Trophoblast cell (in vitro differentiated cells and primary cell): Measurements from ENCODE around the gene EFHC1.
"Not testable (repeated sequence)": the region's sequence is repeated elsewhere in the genome, so short reads cannot be mapped to it uniquely, and the experiment has no call there.

Experiments
- DNase-seq, 2 donors: peaks; one replicate each; pipeline ENCODE4 v3.0.0-alpha.2; 2016
- H2AFZ ChIP-seq: 2 replicates; pipeline ENCODE4 v1.6.1; 2013; ENCODE audit warnings: low read length, moderate library complexity, mild to moderate bottlenecking; ENCODE audit not compliant: insufficient read depth, poor library complexity
- H2AK5ac ChIP-seq: 2 replicates; pipeline ENCODE4 v1.6.1; 2013; ENCODE audit warnings: mild to moderate bottlenecking, low read length
- H2BK120ac ChIP-seq: 2 replicates; pipeline ENCODE4 v1.6.1; 2013; ENCODE audit warnings: low read length, mild to moderate bottlenecking, moderate library complexity; ENCODE audit not compliant: insufficient read depth, poor library complexity
- H2BK12ac ChIP-seq: 2 replicates; pipeline ENCODE4 v1.6.1; 2013; ENCODE audit warnings: mild to moderate bottlenecking, low read length, moderate library complexity
- H2BK5ac ChIP-seq: 2 replicates; pipeline ENCODE4 v1.6.1; 2013; ENCODE audit warnings: low read length, low read depth, moderate library complexity, mild to moderate bottlenecking; ENCODE audit not compliant: poor library complexity
- H3K14ac ChIP-seq: 2 replicates; pipeline ENCODE4 v1.6.1; 2013; ENCODE audit warnings: mild to moderate bottlenecking, low read length
- H3K18ac ChIP-seq: 2 replicates; pipeline ENCODE4 v1.6.1; 2013; ENCODE audit warnings: mild to moderate bottlenecking, low read length
- H3K23ac ChIP-seq: 2 replicates; pipeline ENCODE4 v1.6.1; 2013; ENCODE audit warnings: low read length
- H3K27ac ChIP-seq: 2 replicates; pipeline ENCODE4 v1.5.1; 2013; ENCODE audit warnings: low read depth, mild to moderate bottlenecking, inconsistent platforms, low read length, moderate library complexity
- H3K27me3 ChIP-seq: 2 replicates; pipeline ENCODE4 v1.6.1; 2013; ENCODE audit warnings: inconsistent platforms, mild to moderate bottlenecking, low read length, moderate library complexity; ENCODE audit not compliant: insufficient read depth
- H3K36me3 ChIP-seq, 2 experiments: 1 replicate in 1 of 2; 2 replicates in 1 of 2; pipeline ENCODE4 v1.6.1; 2013; ENCODE audit warnings: low read length in 2 of 2, mild to moderate bottlenecking in 2 of 2, moderate library complexity in 1 of 2; ENCODE audit not compliant: insufficient read depth in 2 of 2, control insufficient read depth in 1 of 2
- H3K4ac ChIP-seq: 2 replicates; pipeline ENCODE4 v1.6.1; 2013; ENCODE audit warnings: low read depth, mild to moderate bottlenecking, low read length, moderate library complexity
- H3K4me1 ChIP-seq, 2 experiments: 1 replicate in 1 of 2; 2 replicates in 1 of 2; pipeline ENCODE4 v1.6.1; 2013; ENCODE audit warnings: low read length in 2 of 2, mild to moderate bottlenecking in 2 of 2, moderate library complexity in 1 of 2; ENCODE audit not compliant: insufficient read depth in 2 of 2, control insufficient read depth in 1 of 2
- H3K4me2 ChIP-seq: 2 replicates; pipeline ENCODE4 v1.6.1; 2013; ENCODE audit warnings: inconsistent platforms, mild to moderate bottlenecking, low read length, moderate library complexity
- H3K4me3 ChIP-seq: 2 replicates; pipeline ENCODE4 v1.5.1; 2013; ENCODE audit warnings: mild to moderate bottlenecking, low read depth, low read length, inconsistent platforms
- H3K79me1 ChIP-seq: one replicate; pipeline ENCODE4 v1.6.1; 2013; ENCODE audit warnings: low read length
- H3K79me2 ChIP-seq: 2 replicates; pipeline ENCODE4 v1.6.1; 2013; ENCODE audit warnings: low read length, mild to moderate bottlenecking; ENCODE audit not compliant: control insufficient read depth, insufficient read depth, poor library complexity
- H3K9ac ChIP-seq: 2 replicates; pipeline ENCODE4 v1.6.1; 2013; ENCODE audit warnings: mild to moderate bottlenecking, low read length
- H3K9me3 ChIP-seq: 2 replicates; pipeline ENCODE4 v1.6.1; 2013; ENCODE audit warnings: low read depth, mild to moderate bottlenecking, control low read depth, inconsistent platforms, low read length; ENCODE audit not compliant: insufficient read depth
- H4K12ac ChIP-seq: 2 replicates; pipeline ENCODE4 v1.6.1; 2013; ENCODE audit warnings: low read depth, mild to moderate bottlenecking, low read length, moderate library complexity
- H4K8ac ChIP-seq: 2 replicates; pipeline ENCODE4 v1.6.1; 2013; ENCODE audit warnings: low read depth, mild to moderate bottlenecking, low read length, moderate library complexity
- H4K91ac ChIP-seq: one replicate; pipeline ENCODE4 v1.6.1; 2013; ENCODE audit warnings: low read depth, mild to moderate bottlenecking, low read length, moderate library complexity
- WGBS: extraction: QIAGEN DNeasy Blood & Tissue Kit; methylation state at CpG from one replicate; pipeline ENCODE4 v1.1.7; 2013; ENCODE audit warnings: missing lambda C conversion rate; ENCODE audit not compliant: insufficient read length, insufficient coverage; ENCODE audit errors: extremely low coverage; 5-methylcytosine and 5-hydroxymethylcytosine counted together

Gene EFHC1

DNA sequence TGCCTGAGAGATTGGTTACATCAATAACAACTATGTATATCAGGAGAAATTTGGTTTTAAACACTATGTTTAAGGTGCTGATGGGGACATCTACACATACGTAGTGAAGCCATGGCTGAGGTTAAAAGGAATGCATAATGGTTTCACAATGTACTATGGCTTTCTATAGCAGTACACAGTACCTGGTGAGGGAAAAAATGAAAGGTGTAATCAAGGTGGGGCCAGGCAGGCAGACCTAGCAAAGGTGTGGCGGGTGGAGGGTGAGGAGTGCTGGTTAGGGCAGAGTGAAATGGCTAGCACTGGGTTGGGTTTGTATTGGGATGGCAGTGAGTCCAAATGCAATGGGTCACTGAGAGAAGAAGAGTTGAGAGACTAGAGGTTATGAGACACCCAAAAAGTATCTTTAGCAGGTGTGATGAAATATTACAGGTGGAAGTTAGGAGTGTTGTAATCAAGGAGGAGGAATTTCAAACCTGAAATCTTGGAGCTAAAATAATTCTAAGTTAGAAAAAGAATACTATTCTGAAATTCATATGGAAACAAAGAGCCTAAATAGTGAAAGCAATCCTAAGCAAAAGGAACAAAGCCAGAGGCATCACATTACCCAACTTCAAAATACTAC lies 35.9 kb upstream of the EFHC1 start:
- H2BK120ac ChIP-seq: no peak overlapping the region
- no peaks in the 10 kb centered on the region for H3K79me1 ChIP-seq
- no peak overlapping the region for H3K14ac ChIP-seq
- H3K27me3 ChIP-seq: no peaks in the 10 kb centered on the region
- no CpG with 5 or more reads among the region's 2 CpGs for WGBS
- no peak overlapping the region for H2AK5ac ChIP-seq
- H4K8ac ChIP-seq: no peak overlapping the region
- H3K4me2 ChIP-seq: no peak overlapping the region
- H3K9ac ChIP-seq: no peak overlapping the region
- no peak overlapping the region for H2BK12ac ChIP-seq
- DNase-seq: peak in 1 of 2 donors; percentile 61
- no peak overlapping the region for H4K91ac ChIP-seq
- peaks cover 12 to 17% of the 10 kb centered on the region in 2 experiments for H3K36me3 ChIP-seq
- H3K9me3 ChIP-seq: no peaks in the 10 kb centered on the region
- no peak overlapping the region for H2AFZ ChIP-seq
- no peak overlapping the region for H3K27ac ChIP-seq
- no peaks in the 10 kb centered on the region for H3K4me1 ChIP-seq
- no peak overlapping the region for H3K18ac ChIP-seq
- no peak overlapping the region for H3K4me3 ChIP-seq
- no peak overlapping the region for H2BK5ac ChIP-seq
- H3K23ac ChIP-seq: no peak overlapping the region
- H3K4ac ChIP-seq: no peak overlapping the region
- H4K12ac ChIP-seq: no peak overlapping the region
- no peaks in the 10 kb centered on the region for H3K79me2 ChIP-seq

- H3K9me3 ChIP-seq: no peaks in the 10 kb centered on the region
- no peak overlapping the region for H3K14ac ChIP-seq
- no peaks in the 10 kb centered on the region for H3K27me3 ChIP-seq
- no CpG with 5 or more reads among the region's 4 CpGs for WGBS
- no peak overlapping the region for H3K18ac ChIP-seq
- no peak overlapping the region for H2BK12ac ChIP-seq
- H4K12ac ChIP-seq: no peak overlapping the region
- no peak overlapping the region for H2BK5ac ChIP-seq
- H3K36me3 ChIP-seq: peaks cover 12 to 17% of the 10 kb centered on the region in 2 experiments
- H3K23ac ChIP-seq: no peak overlapping the region
- H3K4me1 ChIP-seq: no peaks in the 10 kb centered on the region
- H2BK120ac ChIP-seq: no peak overlapping the region
- no peak for DNase-seq
- H3K27ac ChIP-seq: no peak overlapping the region
- H2AK5ac ChIP-seq: no peak overlapping the region
- H3K79me1 ChIP-seq: no peaks in the 10 kb centered on the region
- no peak overlapping the region for H3K4ac ChIP-seq
- H3K79me2 ChIP-seq: no peaks in the 10 kb centered on the region
- H4K91ac ChIP-seq: no peak overlapping the region
- no peak overlapping the region for H4K8ac ChIP-seq
- H3K4me2 ChIP-seq: no peak overlapping the region
- H2AFZ ChIP-seq: no peak overlapping the region
- H3K9ac ChIP-seq: no peak overlapping the region
- no peak overlapping the region for H3K4me3 ChIP-seq
Observed at GRCh38 chr6:52385074-52385473, 35.1 kb upstream of the EFHC1 start.

GRCh38 chr6:52388119-52388518 lies 32.0 kb upstream of the EFHC1 start:
- H3K9ac ChIP-seq, H2BK120ac ChIP-seq, H2AFZ ChIP-seq, H4K8ac ChIP-seq, H3K4me3 ChIP-seq, H2AK5ac ChIP-seq, H2BK5ac ChIP-seq, H3K4me2 ChIP-seq, H4K12ac ChIP-seq, H3K4ac ChIP-seq, H3K14ac ChIP-seq, H3K79me1 ChIP-seq, H3K27me3 ChIP-seq, H3K9me3 ChIP-seq, H4K91ac ChIP-seq, H3K27ac ChIP-seq, DNase-seq, H2BK12ac ChIP-seq, H3K4me1 ChIP-seq, H3K79me2 ChIP-seq, H3K18ac ChIP-seq, H3K36me3 ChIP-seq, H3K23ac ChIP-seq: not testable (repeated sequence)
- no CpG with 5 or more reads among the region's 4 CpGs for WGBS

GRCh38 chr6:52388790-52389189 lies 31.4 kb upstream of the EFHC1 start:
- DNase-seq: no peak
- WGBS: no CpG with 5 or more reads among the region's 4 CpGs

More at GRCh38 chr6:52388790-52389189, 31.4 kb upstream of the EFHC1 start:
- H2AK5ac ChIP-seq: no peak overlapping the region
- no peak overlapping the region for H2AFZ ChIP-seq
- H3K4me2 ChIP-seq: no peak overlapping the region
- H4K91ac ChIP-seq: no peak overlapping the region
- H4K12ac ChIP-seq: no peak overlapping the region
- no peak overlapping the region for H2BK120ac ChIP-seq
- no peaks in the 10 kb centered on the region for H3K4me1 ChIP-seq
- H3K23ac ChIP-seq: no peak overlapping the region
- H3K4ac ChIP-seq: no peak overlapping the region
- no peak overlapping the region for H3K4me3 ChIP-seq
- H3K27ac ChIP-seq: no peak overlapping the region
- no peak overlapping the region for H3K14ac ChIP-seq
- no peaks in the 10 kb centered on the region for H3K79me1 ChIP-seq
- H2BK5ac ChIP-seq: no peak overlapping the region
- no peaks in the 10 kb centered on the region for H3K9me3 ChIP-seq
- H3K79me2 ChIP-seq: no peaks in the 10 kb centered on the region
- no peaks in the 10 kb centered on the region for H3K27me3 ChIP-seq
- H3K18ac ChIP-seq: no peak overlapping the region
- no peak overlapping the region for H4K8ac ChIP-seq
- H3K36me3 ChIP-seq: peaks cover 6 to 10% of the 10 kb centered on the region in 2 experiments
- H3K9ac ChIP-seq: no peak overlapping the region
- H2BK12ac ChIP-seq: no peak overlapping the region
